Central memory CD8-positive, alpha-beta T cell (primary cell): Measurements from ENCODE around the gene RANBP17.
A peak's percentile ranks its signal among the peaks of the same experiment; 100 is the strongest.
"Not testable (repeated sequence)": the region's sequence is repeated elsewhere in the genome, so short reads cannot be mapped to it uniquely, and the experiment has no call there.

ENCODE experiments used
- ATAC-seq: fragments of 150-1000 bp; cut with Tn5 transposase; replicated peaks from 2 replicates; pipeline ENCODE4 v1.10.0; 2022; ENCODE audit warnings: mild to moderate bottlenecking, moderate FRiP score, moderate number of reproducible peaks; ENCODE audit not compliant: poor library complexity, severe bottlenecking; ENCODE audit errors: extremely low read depth
- DNase-seq, 2 donors: peaks; one replicate each; pipeline ENCODE4 v3.0.0; 2021; ENCODE audit warnings: low spot score in 2 of 2
- H3K27ac Mint-ChIP-seq: one replicate; pipeline ENCODE4 v1.8.0; 2022; ENCODE audit warnings: low read depth, mild to moderate bottlenecking, moderate library complexity, mixed read lengths
- H3K27me3 Mint-ChIP-seq: one replicate; pipeline ENCODE4 v1.8.0; 2022; ENCODE audit warnings: mixed read lengths
- H3K36me3 Mint-ChIP-seq: one replicate; pipeline ENCODE4 v1.8.0; 2022; ENCODE audit warnings: mild to moderate bottlenecking, moderate library complexity, mixed read lengths; ENCODE audit not compliant: insufficient read depth
- H3K4me1 Mint-ChIP-seq: one replicate; pipeline ENCODE4 v1.8.0; 2022; ENCODE audit warnings: mixed read lengths
- H3K4me3 Mint-ChIP-seq: one replicate; pipeline ENCODE4 v1.8.0; 2022; ENCODE audit warnings: mild to moderate bottlenecking, moderate library complexity, mixed read lengths
- H3K9me3 Mint-ChIP-seq: one replicate; pipeline ENCODE4 v1.8.0; 2022; ENCODE audit warnings: mixed read lengths

Gene RANBP17

DNA sequence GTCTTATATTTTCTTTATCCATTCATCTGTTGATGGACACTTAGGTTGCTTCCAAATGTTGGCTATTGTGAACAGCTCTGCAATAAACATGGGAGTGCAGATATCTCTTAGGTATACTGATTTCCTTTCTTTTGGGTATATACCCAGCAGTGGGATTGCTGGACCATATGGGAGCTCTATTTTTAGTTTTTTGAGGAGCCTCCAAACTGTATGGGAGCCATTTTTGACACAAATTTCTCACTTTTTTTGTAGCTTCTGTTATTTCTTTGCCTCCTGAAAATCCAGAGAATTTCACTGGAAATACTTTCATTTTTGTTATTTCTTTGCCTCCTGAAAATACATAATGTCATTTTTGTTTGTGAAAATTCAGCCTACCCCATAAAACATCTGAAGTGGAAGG, 15.0 kb upstream of the RANBP17 start:
- H3K36me3 Mint-ChIP-seq = no peaks in the 10 kb centered on the region
- ATAC-seq = no peak
- DNase-seq = no peak
- H3K27ac Mint-ChIP-seq = no peak overlapping the region
- no peaks in the 10 kb centered on the region for H3K9me3 Mint-ChIP-seq
- H3K27me3 Mint-ChIP-seq = no peaks in the 10 kb centered on the region
- H3K4me3 Mint-ChIP-seq = no peak overlapping the region
- H3K4me1 Mint-ChIP-seq = no peaks in the 10 kb centered on the region

DNA sequence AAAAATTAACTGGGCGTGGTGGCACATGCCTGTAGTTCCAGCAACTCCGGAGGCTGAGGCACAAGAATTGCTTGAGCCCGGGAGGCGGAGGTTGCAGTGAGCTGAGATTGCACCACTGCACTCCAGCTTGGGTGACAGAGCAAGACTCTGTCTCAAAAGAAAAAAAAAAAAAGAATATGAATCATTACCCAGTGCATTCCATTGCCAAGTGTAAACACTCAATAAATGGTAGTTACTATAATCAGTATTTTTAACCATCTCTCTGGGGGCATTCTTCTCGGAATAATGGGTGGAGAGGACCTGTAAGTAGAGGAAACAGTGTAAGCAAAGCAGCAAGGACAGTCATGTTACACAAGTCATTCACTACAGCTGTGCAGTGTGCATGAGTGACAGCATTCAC, 13.8 kb upstream of the RANBP17 start:
- Mint-ChIP-seq H3K27me3 (no peaks in the 10 kb centered on the region), H3K4me1 (no peaks in the 10 kb centered on the region), H3K27ac (no peak overlapping the region), H3K4me3 (no peak overlapping the region), H3K9me3 (no peaks in the 10 kb centered on the region), H3K36me3 (no peaks in the 10 kb centered on the region)
- ATAC-seq = no peak
- DNase-seq = no peak

DNA sequence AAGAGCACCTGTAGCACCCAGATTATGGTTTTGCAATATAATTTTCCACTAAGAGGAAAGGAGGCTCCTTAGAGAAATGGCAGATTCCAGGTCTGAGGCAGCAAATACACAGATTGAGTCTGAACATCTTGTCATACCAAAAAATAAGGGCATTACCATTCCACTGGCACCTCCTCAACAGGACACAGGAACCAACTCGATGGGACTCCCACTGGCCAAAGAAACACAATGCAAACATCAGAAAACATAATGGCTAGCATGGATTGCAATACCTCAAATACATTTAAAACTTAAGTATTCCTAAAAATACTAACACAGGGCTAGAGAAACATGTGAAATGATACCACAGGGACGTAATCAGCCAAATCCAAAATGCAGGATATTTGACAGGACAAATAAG, 12.4 kb upstream of the RANBP17 start:
- ATAC-seq = no peak
- H3K27ac Mint-ChIP-seq = no peak overlapping the region
- H3K4me1 Mint-ChIP-seq = no peaks in the 10 kb centered on the region
- no peaks in the 10 kb centered on the region for H3K27me3 Mint-ChIP-seq
- DNase-seq = no peak
- H3K4me3 Mint-ChIP-seq = no peak overlapping the region
- H3K36me3 Mint-ChIP-seq = no peaks in the 10 kb centered on the region
- H3K9me3 Mint-ChIP-seq = no peaks in the 10 kb centered on the region

DNA sequence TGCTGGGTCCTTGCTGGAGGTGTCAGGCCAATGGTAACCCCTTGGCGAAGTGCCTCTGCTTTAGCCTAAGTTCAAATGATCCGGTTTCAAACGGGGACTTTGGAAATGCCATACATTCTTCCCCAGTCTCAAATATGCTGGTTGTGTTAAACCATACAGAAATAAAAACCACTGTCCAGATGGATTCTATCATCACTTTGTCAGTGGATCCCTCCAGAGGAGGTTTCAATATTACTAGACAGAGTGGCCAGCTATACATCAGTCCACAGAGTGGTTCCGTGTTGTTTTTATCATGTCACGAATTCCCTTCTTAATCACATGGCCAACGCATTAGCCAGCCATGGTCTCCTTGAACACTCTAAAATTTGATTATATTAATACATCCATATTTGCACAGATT, 7.3 kb upstream of the RANBP17 start:
- no peak for DNase-seq
- no peak overlapping the region for H3K27ac Mint-ChIP-seq
- no peaks in the 10 kb centered on the region for H3K4me1 Mint-ChIP-seq
- no peak overlapping the region for H3K4me3 Mint-ChIP-seq
- H3K36me3 Mint-ChIP-seq = no peaks in the 10 kb centered on the region
- no peak for ATAC-seq
- H3K9me3 Mint-ChIP-seq = peaks cover 10% of the 10 kb centered on the region
- no peaks in the 10 kb centered on the region for H3K27me3 Mint-ChIP-seq

DNA sequence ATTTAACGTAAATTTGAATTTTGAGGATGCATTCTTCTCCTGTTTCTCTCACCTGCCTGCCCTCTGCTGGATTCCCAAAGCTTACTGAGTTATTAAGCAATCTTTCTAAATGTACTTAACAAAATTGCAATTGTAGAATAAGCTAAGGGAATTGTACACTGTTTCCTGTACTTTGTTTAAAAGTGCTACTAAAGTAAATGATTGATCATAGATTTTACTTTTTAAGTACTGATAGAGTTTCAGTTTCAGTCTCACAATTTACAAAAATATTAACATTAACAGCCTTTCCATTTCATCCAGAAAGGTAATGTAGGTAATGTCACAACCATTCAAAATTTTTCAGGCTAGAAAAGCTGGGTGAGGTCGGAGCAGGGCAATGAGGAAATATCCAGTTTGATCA, 4.8 kb upstream of the RANBP17 start:
- ATAC-seq (no peak), DNase-seq (no peak)
- Mint-ChIP-seq H3K9me3 (peaks cover 24% of the 10 kb centered on the region), H3K4me1 (no peaks in the 10 kb centered on the region), H3K36me3 (peaks cover 2% of the 10 kb centered on the region), H3K4me3 (no peak overlapping the region), H3K27ac (no peak overlapping the region), H3K27me3 (peaks cover 14% of the 10 kb centered on the region)

DNA sequence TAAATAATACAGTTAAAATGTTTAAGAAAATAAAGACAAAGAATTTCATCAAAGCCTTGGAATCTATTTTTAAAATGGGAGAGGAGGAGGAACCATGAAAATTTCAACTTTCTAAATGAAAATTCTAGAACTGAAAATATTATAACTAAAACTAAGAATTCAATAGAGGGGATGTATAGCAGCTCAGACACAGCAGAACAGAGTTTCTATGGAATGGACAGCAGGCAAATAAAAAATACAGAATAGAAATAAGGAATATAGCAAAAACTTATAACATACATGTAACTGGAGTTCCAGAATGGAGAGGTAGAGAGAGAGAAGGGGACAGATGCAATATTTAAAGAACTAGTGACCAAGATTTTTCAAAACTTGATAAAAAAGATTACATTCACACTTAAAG, 1.4 kb upstream of the RANBP17 start:
- peaks cover 30% of the 10 kb centered on the region for H3K9me3 Mint-ChIP-seq
- peaks cover 36% of the 10 kb centered on the region for H3K27me3 Mint-ChIP-seq
- peaks cover 2% of the 10 kb centered on the region for H3K36me3 Mint-ChIP-seq
- ATAC-seq (no peak), DNase-seq (no peak)
- no peaks in the 10 kb centered on the region for H3K4me1 Mint-ChIP-seq
- no peak overlapping the region for H3K27ac Mint-ChIP-seq
- no peak overlapping the region for H3K4me3 Mint-ChIP-seq

DNA sequence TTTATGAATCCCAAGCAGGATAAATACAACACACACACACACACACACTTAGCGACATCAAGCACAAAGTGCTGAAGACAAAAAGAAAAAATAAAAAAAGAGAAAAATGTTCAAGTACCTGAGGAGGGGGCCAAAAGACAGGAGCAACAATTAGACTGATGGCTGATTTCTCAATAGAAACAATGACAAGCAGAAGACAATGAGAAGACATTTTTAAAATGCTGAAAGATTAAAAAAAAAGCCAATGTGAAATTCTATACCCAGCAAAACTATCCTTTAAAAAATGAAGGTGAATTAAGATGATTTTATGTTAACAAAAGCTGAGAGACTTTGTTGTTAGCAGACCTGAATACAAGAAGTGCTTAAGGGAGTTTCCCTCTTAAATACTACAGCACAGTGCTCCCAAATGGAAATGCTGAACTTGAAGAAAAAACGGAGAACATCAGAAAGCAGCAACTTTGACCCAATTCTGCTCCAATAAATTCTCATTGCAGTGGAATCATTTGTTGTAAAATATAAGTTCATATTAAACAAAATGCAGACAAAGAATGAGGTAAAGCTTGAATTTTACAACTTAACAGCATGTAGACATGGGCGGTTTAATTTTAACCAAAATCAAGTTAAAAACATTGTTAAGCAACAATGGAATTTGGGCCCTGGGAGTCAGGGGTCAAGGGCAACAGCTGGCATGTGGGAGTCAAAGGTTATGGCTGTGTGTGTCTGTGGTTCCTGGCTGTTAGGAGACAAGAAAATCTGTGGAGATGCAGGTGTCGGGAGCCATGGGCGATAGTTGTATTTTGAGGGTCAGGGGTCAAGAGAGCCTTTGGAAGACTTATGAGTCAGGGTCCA, 776 bp upstream of the RANBP17 start:
- H3K27me3 Mint-ChIP-seq = peaks cover 36% of the 10 kb centered on the region

DNA sequence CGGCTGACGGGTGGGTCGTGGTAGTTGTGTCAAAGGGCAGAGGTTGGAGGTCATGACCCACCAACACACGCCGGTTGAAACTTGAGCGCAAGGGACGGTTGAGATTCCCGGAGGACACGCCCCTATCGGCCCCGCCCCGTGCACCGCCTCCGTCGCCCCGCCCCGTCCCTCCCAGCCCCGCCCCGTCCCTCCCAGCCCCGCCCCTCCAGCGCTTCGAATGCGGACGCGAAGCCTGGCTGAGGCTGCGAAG, 226 bp upstream of the RANBP17 start:
- H3K4me3 Mint-ChIP-seq = peak overlapping the region; percentile 29
- H3K9me3 Mint-ChIP-seq = peaks cover 30% of the 10 kb centered on the region
- no peak overlapping the region for H3K27ac Mint-ChIP-seq
- H3K27me3 Mint-ChIP-seq = peaks cover 36% of the 10 kb centered on the region
- H3K36me3 Mint-ChIP-seq = peaks cover 2% of the 10 kb centered on the region
- H3K4me1 Mint-ChIP-seq = no peaks in the 10 kb centered on the region
- no peak for DNase-seq
- no peak for ATAC-seq

More for the DNA sequence above, 776 bp upstream of the RANBP17 start:
- H3K4me3 Mint-ChIP-seq = peak overlapping the region; percentile 29
- H3K4me1 Mint-ChIP-seq = no peaks in the 10 kb centered on the region
- ATAC-seq (no peak), DNase-seq (no peak)
- peaks cover 2% of the 10 kb centered on the region for H3K36me3 Mint-ChIP-seq
- no peak overlapping the region for H3K27ac Mint-ChIP-seq
- peaks cover 30% of the 10 kb centered on the region for H3K9me3 Mint-ChIP-seq

DNA sequence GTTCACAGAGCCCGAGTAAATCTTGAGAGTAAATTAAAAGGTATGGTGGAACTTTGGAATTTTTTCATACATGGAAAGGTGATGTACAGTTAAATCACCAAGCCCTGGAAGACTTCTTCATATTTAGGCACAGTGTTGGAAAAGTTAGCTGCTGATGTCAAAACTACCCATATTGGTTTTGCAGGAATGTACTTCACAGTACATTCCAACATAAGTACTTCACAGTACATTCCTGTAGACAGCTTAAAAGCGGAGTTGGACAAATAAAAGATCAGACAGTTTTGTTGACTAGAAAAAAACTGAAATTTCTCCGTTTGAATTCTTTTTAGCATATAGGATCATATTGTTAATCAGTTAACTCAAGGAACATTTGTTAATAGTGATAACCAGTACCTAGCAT, 1.8 kb downstream of the RANBP17 start:
- Mint-ChIP-seq H3K4me3 (no peak overlapping the region), H3K27me3 (peaks cover 36% of the 10 kb centered on the region), H3K27ac (no peak overlapping the region), H3K36me3 (peaks cover 2% of the 10 kb centered on the region), H3K4me1 (no peaks in the 10 kb centered on the region), H3K9me3 (peaks cover 29% of the 10 kb centered on the region)
- ATAC-seq = no peak
- DNase-seq = no peak

DNA sequence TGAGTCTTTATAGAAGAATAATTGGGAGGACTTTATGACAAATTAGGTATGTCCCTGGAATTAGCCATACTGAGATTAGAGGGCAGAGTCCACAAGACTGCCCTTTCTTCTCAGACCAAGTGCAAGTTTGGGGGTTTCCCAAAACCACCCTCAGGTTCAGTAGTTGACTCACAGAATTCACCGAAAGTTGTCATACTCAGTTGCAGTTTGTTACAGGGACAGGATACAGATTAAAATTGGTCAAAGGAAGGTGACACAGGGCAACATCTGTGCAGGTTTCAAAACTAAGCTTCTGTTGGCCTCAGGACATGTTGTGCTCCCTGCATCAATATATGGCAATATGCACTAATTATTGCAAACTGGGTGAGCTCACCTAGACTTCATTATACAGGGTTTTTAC, 3.8 kb downstream of the RANBP17 start:
- H3K4me1 Mint-ChIP-seq = no peaks in the 10 kb centered on the region
- no peaks in the 10 kb centered on the region for H3K36me3 Mint-ChIP-seq
- ATAC-seq (no peak), DNase-seq (no peak)
- H3K4me3 Mint-ChIP-seq = no peak overlapping the region
- peaks cover 32% of the 10 kb centered on the region for H3K27me3 Mint-ChIP-seq
- peaks cover 16% of the 10 kb centered on the region for H3K9me3 Mint-ChIP-seq
- H3K27ac Mint-ChIP-seq = no peak overlapping the region

DNA sequence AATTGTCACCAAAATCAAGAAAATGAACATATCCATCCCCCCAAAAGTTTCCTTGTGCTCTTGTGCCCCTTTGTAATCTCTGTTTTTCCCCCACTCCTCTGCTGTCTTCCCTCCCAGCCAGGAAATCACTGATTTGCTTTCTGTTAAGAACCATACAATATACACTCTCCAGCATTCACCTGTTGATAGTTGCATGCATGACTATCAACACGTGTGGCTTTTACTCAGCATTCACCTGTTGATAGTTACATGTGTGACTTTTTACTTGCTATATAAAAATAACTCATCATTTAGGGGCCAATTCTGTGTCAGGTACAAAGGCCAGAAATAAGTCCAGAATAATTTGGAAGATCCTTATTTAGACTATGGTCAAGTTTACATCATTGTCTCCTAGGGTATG, 6.0 kb downstream of the RANBP17 start:
- Mint-ChIP-seq H3K36me3 (no peaks in the 10 kb centered on the region), H3K27me3 (peaks cover 18% of the 10 kb centered on the region), H3K9me3 (peaks cover 13% of the 10 kb centered on the region), H3K27ac (no peak overlapping the region), H3K4me1 (no peaks in the 10 kb centered on the region), H3K4me3 (no peak overlapping the region)
- DNase-seq = no peak
- no peak for ATAC-seq

DNA sequence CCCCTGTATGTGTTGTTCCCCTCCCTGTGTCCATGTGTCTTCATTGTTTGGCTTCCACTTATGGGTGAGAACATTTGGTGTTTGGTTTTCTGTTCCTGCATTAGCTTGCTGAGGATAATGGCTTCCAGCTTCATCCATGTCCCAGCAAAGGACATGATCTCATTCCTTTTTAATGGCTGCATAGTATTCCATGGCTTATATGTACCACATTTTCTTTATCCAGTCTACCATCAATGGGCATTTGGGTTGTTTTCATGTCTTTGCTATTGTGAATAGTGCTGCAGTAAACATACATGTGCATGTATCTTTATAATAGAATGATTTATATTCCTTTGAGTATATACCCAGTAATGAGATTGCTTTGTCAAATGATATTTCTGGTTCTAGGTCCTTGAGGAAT, 8.6 kb downstream of the RANBP17 start:
- H3K4me3 Mint-ChIP-seq, DNase-seq, H3K4me1 Mint-ChIP-seq, H3K36me3 Mint-ChIP-seq, ATAC-seq, H3K27ac Mint-ChIP-seq: not testable (repeated sequence)
- H3K9me3 Mint-ChIP-seq = peaks cover 29% of the 10 kb centered on the region
- H3K27me3 Mint-ChIP-seq = peaks cover 19% of the 10 kb centered on the region

DNA sequence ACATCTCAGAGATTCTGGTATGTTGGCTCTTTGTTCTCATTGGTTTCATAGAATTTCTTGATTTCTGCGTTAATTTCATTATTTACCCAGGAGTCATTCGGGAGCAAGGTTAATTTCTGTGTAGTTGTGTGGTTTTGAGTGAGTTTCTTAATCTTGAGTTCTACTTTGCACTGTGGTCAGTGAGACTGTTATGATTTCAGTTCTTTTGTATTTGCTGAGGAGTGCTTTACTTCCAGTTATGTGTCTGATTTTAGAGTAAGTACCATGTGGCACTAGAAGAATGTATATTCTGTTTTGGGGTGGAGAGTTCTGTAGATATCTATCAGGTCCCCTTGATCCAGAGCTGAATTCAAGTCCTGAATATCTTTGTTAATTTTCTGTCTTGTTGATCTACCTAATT, 12.2 kb downstream of the RANBP17 start:
- H3K27ac Mint-ChIP-seq = no peak overlapping the region
- H3K4me1 Mint-ChIP-seq = no peaks in the 10 kb centered on the region
- H3K4me3 Mint-ChIP-seq = no peak overlapping the region
- peaks cover 36% of the 10 kb centered on the region for H3K9me3 Mint-ChIP-seq
- no peak for DNase-seq
- ATAC-seq = no peak
- peaks cover 32% of the 10 kb centered on the region for H3K27me3 Mint-ChIP-seq
- H3K36me3 Mint-ChIP-seq = no peaks in the 10 kb centered on the region
